GM11168 (cell line): ENCODE results near the gene FGFR1OP2.

Experiments used
- in situ Hi-C: fragments of 300-500 bp; cut with MboI; formaldehyde crosslinking; loops from one replicate; pipeline ENCODE4 v1.12.0; 2022; ENCODE audit warnings: low sequenced_read_pairs; ENCODE audit not compliant: unreplicated experiment

Gene FGFR1OP2

GRCh38 chr12:27000961-27001360, 62.7 kb downstream of the FGFR1OP2 start:
- in situ Hi-C loops = no loop called here

GRCh38 chr12:27001663-27002062, 63.4 kb downstream of the FGFR1OP2 start:
- in situ Hi-C loops = no loop called here

DNA sequence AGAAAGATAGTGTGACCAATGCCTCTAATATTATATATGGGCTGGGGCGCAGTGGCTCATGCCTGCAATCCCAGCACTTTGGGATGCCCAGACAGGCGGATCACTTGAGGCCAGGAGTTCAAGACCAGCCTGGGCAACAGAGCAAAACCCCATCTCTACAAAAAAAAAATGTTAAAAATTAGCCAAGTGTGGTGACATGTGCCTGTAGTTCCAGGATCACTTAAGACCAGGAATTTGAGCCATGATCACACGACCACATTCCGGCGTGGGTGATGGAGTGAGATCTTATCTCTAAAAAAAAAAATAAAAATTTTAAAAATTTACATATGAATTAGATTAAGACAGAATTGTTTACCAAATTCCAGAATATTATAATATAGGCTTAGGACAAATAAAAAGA, 63.9 kb downstream of the FGFR1OP2 start:
- in situ Hi-C loops = no loop called here

DNA sequence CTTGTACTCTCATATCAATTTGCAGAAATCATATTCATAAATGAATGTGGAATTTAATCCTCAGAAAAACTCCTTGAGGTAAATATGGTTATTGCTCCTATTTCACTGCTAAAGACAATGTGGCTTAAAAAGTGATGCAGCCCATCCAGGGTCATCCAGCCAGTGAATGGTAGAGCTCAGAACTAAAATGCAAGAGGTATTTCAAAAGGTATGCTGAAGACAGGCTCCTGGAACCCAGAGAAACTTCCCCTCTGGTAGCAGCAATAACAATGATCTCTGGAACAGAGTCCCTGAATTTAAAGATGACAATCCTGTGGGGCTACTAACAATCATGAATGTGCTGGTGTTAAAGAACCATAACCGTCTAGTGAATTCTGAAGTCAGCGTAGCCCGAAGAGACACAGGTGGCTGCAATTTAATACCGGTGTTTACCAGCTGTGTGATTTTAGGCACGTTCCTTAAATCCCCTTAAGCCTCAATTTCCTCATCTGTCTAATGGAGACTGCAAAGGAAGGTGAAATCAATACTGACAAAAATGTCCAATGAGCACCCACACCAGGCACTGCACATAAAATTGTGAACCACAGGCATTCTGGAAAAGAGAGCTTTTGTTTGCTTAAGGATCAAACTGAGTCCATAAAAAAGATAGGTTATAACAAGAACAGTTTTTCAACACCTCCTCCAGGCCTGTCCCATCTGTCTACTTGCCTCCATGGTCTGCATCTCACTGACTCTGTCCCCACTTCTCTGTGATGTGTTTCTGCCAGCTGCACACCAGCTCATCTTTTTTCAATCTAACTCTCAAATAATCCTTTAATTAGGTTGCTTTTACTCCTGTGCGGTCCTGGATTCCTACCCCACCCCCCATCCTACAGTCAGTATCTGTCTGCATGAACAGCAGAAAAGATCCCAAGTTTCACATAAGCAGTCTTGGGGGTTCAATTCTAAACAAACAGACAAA, 65.4 kb downstream of the FGFR1OP2 start:
- in situ Hi-C loops = no loop called here

- in situ Hi-C loops = no loop called here
Measured at GRCh38 chr12:27005495-27005894, 67.2 kb downstream of the FGFR1OP2 start.

GRCh38 chr12:27006797-27007467, 68.7 kb downstream of the FGFR1OP2 start:
- in situ Hi-C loops = no loop called here

- in situ Hi-C loops = no loop called here
Measured at GRCh38 chr12:27008081-27008480, 69.8 kb downstream of the FGFR1OP2 start.

DNA sequence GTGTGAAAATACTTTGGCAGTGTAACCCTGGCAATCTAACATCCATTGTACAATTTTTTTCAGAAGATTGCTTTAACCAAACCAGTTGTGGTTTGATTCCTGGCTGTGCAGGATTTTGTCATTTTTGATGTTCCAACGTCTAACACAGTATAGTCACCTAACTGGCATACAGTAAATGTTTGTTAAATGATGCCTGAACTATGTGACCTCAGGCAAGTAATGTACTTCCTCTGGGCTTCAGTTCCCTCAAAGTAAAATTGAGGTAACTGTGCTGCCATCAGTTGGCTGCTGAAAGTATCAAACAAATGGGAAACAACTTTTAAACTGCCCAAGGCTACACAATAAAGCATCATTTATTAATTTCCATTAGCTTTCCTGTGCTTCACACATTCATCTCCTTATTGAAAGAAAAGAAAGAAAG, 71.6 kb downstream of the FGFR1OP2 start:
- in situ Hi-C loops = no loop called here

- in situ Hi-C loops = no loop called here
Measured at GRCh38 chr12:27012239-27012981, 74.1 kb downstream of the FGFR1OP2 start.

DNA sequence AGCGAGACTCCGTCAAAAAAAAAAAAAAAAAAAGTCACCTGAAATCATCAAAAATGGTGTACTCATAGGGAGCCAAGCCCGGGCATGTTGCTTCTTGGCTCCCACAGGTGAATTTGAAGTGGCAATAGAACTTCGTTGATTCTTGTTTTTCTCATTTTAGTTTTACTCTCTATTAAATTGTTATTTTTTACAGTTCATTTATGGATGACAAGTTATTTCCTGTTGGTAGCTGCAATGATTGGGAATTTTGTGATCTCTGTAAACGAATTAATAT, 74.6 kb downstream of the FGFR1OP2 start:
- in situ Hi-C loops = no loop called here

- in situ Hi-C loops = no loop called here
Measured at GRCh38 chr12:27013611-27014084, 75.4 kb downstream of the FGFR1OP2 start.

- in situ Hi-C loops = no loop called here
Measured at GRCh38 chr12:27014085-27014858, 76.0 kb downstream of the FGFR1OP2 start, which contains the start of gene TM7SF3. Gene TM7SF3 (minus strand): TSS chr12:27014384. CDS start chr12:27014168, 216 bp downstream.

DNA sequence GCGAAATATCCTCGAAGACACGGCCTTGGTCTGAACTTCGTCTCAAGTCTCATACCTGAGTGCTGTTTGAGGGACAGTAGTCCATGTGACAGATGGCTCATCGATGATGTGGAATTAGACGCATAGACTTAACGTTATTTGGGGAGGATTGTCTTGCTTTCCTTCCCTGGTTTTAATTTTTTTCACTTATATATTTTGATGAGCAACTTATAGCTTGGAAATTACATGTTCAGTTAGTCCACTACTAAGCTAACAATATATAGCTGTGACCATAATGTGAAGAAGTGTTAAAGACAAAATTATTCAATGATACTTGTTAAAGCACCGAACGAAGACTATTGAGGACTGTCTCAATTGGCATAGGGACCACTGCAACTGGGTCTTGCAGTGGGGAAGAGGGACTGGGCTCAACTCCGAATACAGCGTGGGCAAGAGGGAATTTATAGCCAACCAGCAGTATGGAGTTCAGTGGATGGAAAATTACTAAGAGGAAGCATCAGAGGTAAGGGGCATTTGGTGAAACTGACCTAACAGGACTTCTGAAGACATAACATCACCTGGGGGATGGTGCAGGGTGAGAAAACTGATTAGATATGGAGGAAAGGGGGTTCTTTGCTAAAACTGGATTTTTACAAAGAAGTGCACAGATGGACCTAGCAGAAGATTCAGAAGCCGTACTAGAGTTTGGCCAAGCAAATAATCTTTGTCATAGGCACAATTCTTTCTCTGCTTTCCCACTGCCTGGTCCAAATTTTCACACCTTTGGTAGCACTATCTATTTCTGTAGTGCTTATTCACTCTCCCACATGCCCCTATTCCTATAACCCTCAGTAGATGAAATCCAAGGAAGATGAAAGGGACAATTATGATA, 76.8 kb downstream of the FGFR1OP2 start:
- in situ Hi-C loops = no loop called here

DNA sequence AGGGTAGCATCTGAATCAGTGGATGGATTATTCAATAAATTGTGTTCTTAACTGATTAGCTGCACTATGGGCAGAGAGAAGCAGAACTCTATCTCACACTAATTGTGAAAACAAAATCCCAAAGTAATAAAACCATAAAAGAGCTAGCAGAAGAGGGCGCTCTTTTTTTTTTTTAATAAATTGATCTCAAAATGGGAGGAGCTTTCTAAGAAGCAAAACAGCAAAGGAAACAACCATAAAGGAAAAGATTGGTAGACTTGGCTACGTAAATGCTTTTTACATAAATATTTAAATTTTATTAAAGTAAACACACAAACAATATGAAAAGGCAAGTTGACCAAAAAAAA, 77.4 kb downstream of the FGFR1OP2 start:
- in situ Hi-C loops = no loop called here
